ENCODE results near the gene BMPR1A.

GRCh38 chr10:86970162-86970981 lies 214.0 kb downstream of the BMPR1A start:
- TF ChIP-seq CTCF (IDR thresholded peaks at IDR 0.05) (no peak), POLR2A (IDR thresholded peaks at IDR 0.05) (peak in 2 of 3 donors; percentile 0 to 18)

Data from body of pancreas (tissue), 4 donors.